Activated T-cell treated with anti-CD3 and anti-CD28 coated beads, Interleukin-2, amount 50 U/mL, for 72 hours (primary cell): ENCODE results near the gene RBM38. TPM values are rescaled to one million over a fixed set of nuclear protein-coding genes. Genes with fewer than 3 reads are reported as not detected.

ENCODE experiments used
- ATAC-seq, 2 donors: fragments of 150-1000 bp; cut with Tn5 transposase; replicated peaks in 1 of 2; 2 replicates each; pipeline ENCODE4 v1.10.0; 2021; ENCODE audit warnings: moderate library complexity in 2 of 2, mild to moderate bottlenecking in 1 of 2
- DNase-seq, 2 donors: peaks; one replicate each; pipeline ENCODE4 v3.0.0; 2021 to 2022; ENCODE audit warnings: mixed read lengths in 1 of 2
- H3K27ac Mint-ChIP-seq: one replicate; pipeline ENCODE4 v1.8.0; 2022; ENCODE audit warnings: mild to moderate bottlenecking, moderate library complexity, mixed read lengths
- H3K27me3 Mint-ChIP-seq: one replicate; pipeline ENCODE4 v1.8.0; 2022; ENCODE audit warnings: low read depth, mixed read lengths
- H3K36me3 Mint-ChIP-seq, 2 donors: one replicate each; pipeline ENCODE4 v1.8.0; 2022; ENCODE audit warnings: mixed read lengths in 2 of 2, mild to moderate bottlenecking in 1 of 2; ENCODE audit not compliant: insufficient read depth in 2 of 2
- H3K4me1 Mint-ChIP-seq: one replicate; pipeline ENCODE4 v1.8.0; 2022; ENCODE audit warnings: low read depth, mixed read lengths
- H3K4me3 Mint-ChIP-seq, 2 donors: one replicate each; pipeline ENCODE4 v1.8.0; 2022; ENCODE audit warnings: mild to moderate bottlenecking in 2 of 2, mixed read lengths in 2 of 2, moderate library complexity in 2 of 2
- H3K9me3 Mint-ChIP-seq, 2 donors: one replicate each; pipeline ENCODE4 v1.8.0; 2022; ENCODE audit warnings: mixed read lengths in 2 of 2
- total RNA-seq, 2 donors: library from RNA; stranded (reverse); gene quantifications; one replicate each; pipeline ENCODE4 v1.2.3, GENCODE V29; 2022

The RBM38 gene
- total RNA-seq, 2 donors from 2014 or later, result 61.4 to 79.8 TPM

- peak overlapping the region in 1 of 2 donors; percentile 54 for H3K4me3 Mint-ChIP-seq
- ATAC-seq (peak; percentile 38 to 71), DNase-seq (no peak)
- H3K36me3 Mint-ChIP-seq, result peaks cover 4 to 15% of the 10 kb centered on the region in 2 donors
- peaks cover 44% of the 10 kb centered on the region for H3K4me1 Mint-ChIP-seq
- no peaks in the 10 kb centered on the region for H3K27me3 Mint-ChIP-seq
- H3K27ac Mint-ChIP-seq, result peak overlapping the region; percentile 93
- H3K9me3 Mint-ChIP-seq, result no peaks in the 10 kb centered on the region
Observed at GRCh38 chr20:57378646-57379262, 12.4 kb upstream of the RBM38 start.

GRCh38 chr20:57379263-57379647, 11.9 kb upstream of the RBM38 start:
- DNase-seq (no peak), ATAC-seq (peak; percentile 62 to 67)
- Mint-ChIP-seq H3K4me3 (peak overlapping the region in 1 of 2 donors; percentile 54), H3K4me1 (peaks cover 41% of the 10 kb centered on the region), H3K27ac (peak overlapping the region; percentile 93), H3K27me3 (no peaks in the 10 kb centered on the region), H3K9me3 (no peaks in the 10 kb centered on the region), H3K36me3 (peaks cover 4 to 14% of the 10 kb centered on the region in 2 donors)

GRCh38 chr20:57380081-57380750, 11.0 kb upstream of the RBM38 start:
- peaks cover 33% of the 10 kb centered on the region for H3K4me1 Mint-ChIP-seq
- DNase-seq (no peak), ATAC-seq (no peak)
- H3K36me3 Mint-ChIP-seq, result peaks cover 4 to 14% of the 10 kb centered on the region in 2 donors
- H3K27ac Mint-ChIP-seq, result peak overlapping the region; percentile 93
- H3K27me3 Mint-ChIP-seq, result no peaks in the 10 kb centered on the region
- no peaks in the 10 kb centered on the region for H3K9me3 Mint-ChIP-seq
- no peak overlapping the region for H3K4me3 Mint-ChIP-seq

GRCh38 chr20:57381596-57382503, 9.3 kb upstream of the RBM38 start:
- H3K27ac Mint-ChIP-seq, result no peak overlapping the region
- no peak overlapping the region for H3K4me3 Mint-ChIP-seq
- H3K36me3 Mint-ChIP-seq, result peaks cover 4 to 12% of the 10 kb centered on the region in 2 donors
- ATAC-seq, result peak; percentile 46 to 52
- peaks cover 33% of the 10 kb centered on the region for H3K4me1 Mint-ChIP-seq
- H3K27me3 Mint-ChIP-seq, result no peaks in the 10 kb centered on the region
- peak; percentile 79 to 82 for DNase-seq
- no peaks in the 10 kb centered on the region for H3K9me3 Mint-ChIP-seq

GRCh38 chr20:57382516-57382915, 8.7 kb upstream of the RBM38 start:
- DNase-seq, result no peak
- H3K27ac Mint-ChIP-seq, result no peak overlapping the region

GRCh38 chr20:57383447-57384347, 7.5 kb upstream of the RBM38 start:
- Mint-ChIP-seq H3K4me3 (no peak overlapping the region), H3K36me3 (peaks cover 0 to 4% of the 10 kb centered on the region in 2 donors), H3K4me1 (peaks cover 24% of the 10 kb centered on the region), H3K9me3 (no peaks in the 10 kb centered on the region), H3K27ac (no peak overlapping the region), H3K27me3 (no peaks in the 10 kb centered on the region)
- DNase-seq, result no peak
- ATAC-seq, result no peak

More at GRCh38 chr20:57382516-57382915, 8.7 kb upstream of the RBM38 start:
- Mint-ChIP-seq H3K9me3 (no peaks in the 10 kb centered on the region), H3K4me3 (no peak overlapping the region), H3K27me3 (no peaks in the 10 kb centered on the region), H3K36me3 (peaks cover under 1 to 7% of the 10 kb centered on the region in 2 donors), H3K4me1 (peaks cover 33% of the 10 kb centered on the region)
- ATAC-seq, result no peak

- no peak for ATAC-seq
- peaks cover 18% of the 10 kb centered on the region for H3K4me1 Mint-ChIP-seq
- no peak overlapping the region for H3K4me3 Mint-ChIP-seq
- H3K9me3 Mint-ChIP-seq, result no peaks in the 10 kb centered on the region
- DNase-seq, result no peak
- H3K27me3 Mint-ChIP-seq, result no peaks in the 10 kb centered on the region
- H3K36me3 Mint-ChIP-seq, result peaks cover 0 to 1% of the 10 kb centered on the region in 2 donors
- H3K27ac Mint-ChIP-seq, result peak overlapping the region; percentile 38
Observed at GRCh38 chr20:57384486-57384885, 6.7 kb upstream of the RBM38 start.

GRCh38 chr20:57384953-57385761, 6.0 kb upstream of the RBM38 start:
- DNase-seq (no peak), ATAC-seq (no peak)
- H3K4me3 Mint-ChIP-seq, result no peak overlapping the region
- H3K36me3 Mint-ChIP-seq, result peaks cover 0 to 1% of the 10 kb centered on the region in 2 donors
- H3K9me3 Mint-ChIP-seq, result no peaks in the 10 kb centered on the region
- peak overlapping the region; percentile 38 for H3K27ac Mint-ChIP-seq
- H3K27me3 Mint-ChIP-seq, result no peaks in the 10 kb centered on the region
- H3K4me1 Mint-ChIP-seq, result peaks cover 18% of the 10 kb centered on the region

GRCh38 chr20:57385940-57386339, 5.3 kb upstream of the RBM38 start:
- ATAC-seq, result no peak
- no peak overlapping the region for H3K4me3 Mint-ChIP-seq
- DNase-seq, result no peak
- peaks cover 23% of the 10 kb centered on the region for H3K4me1 Mint-ChIP-seq
- no peaks in the 10 kb centered on the region for H3K9me3 Mint-ChIP-seq
- H3K27ac Mint-ChIP-seq, result no peak overlapping the region
- H3K36me3 Mint-ChIP-seq, result no peaks in the 10 kb centered on the region
- H3K27me3 Mint-ChIP-seq, result no peaks in the 10 kb centered on the region

GRCh38 chr20:57386762-57387161, 4.4 kb upstream of the RBM38 start:
- Mint-ChIP-seq H3K9me3 (no peaks in the 10 kb centered on the region), H3K27ac (no peak overlapping the region), H3K36me3 (no peaks in the 10 kb centered on the region), H3K4me1 (peaks cover 22% of the 10 kb centered on the region), H3K27me3 (no peaks in the 10 kb centered on the region), H3K4me3 (no peak overlapping the region)
- DNase-seq (no peak), ATAC-seq (no peak)

GRCh38 chr20:57387463-57387862, 3.7 kb upstream of the RBM38 start:
- peaks cover 2% of the 10 kb centered on the region in 2 donors for H3K36me3 Mint-ChIP-seq
- peak in 1 of 2 donors; percentile 1 for DNase-seq
- no peak overlapping the region for H3K27ac Mint-ChIP-seq

GRCh38 chr20:57387945-57388371, 3.2 kb upstream of the RBM38 start:
- Mint-ChIP-seq H3K4me1 (peaks cover 16% of the 10 kb centered on the region), H3K27me3 (no peaks in the 10 kb centered on the region), H3K9me3 (no peaks in the 10 kb centered on the region), H3K27ac (no peak overlapping the region), H3K36me3 (peaks cover 2% of the 10 kb centered on the region in 2 donors), H3K4me3 (no peak overlapping the region)
- peak in 1 of 2 donors; percentile 0 for DNase-seq
- ATAC-seq, result no peak

More at GRCh38 chr20:57387463-57387862, 3.7 kb upstream of the RBM38 start:
- H3K27me3 Mint-ChIP-seq, result no peaks in the 10 kb centered on the region
- no peak for ATAC-seq
- peaks cover 15% of the 10 kb centered on the region for H3K4me1 Mint-ChIP-seq
- H3K9me3 Mint-ChIP-seq, result no peaks in the 10 kb centered on the region
- no peak overlapping the region for H3K4me3 Mint-ChIP-seq
